HepG2 (cell line): ENCODE results near the gene ABL2. TPM values are rescaled to one million over a fixed set of nuclear protein-coding genes. Genes with fewer than 3 reads are reported as not detected.

Experiments used
- E2F5 ChIP-seq: sonication (generic); formaldehyde crosslinking; conservative IDR thresholded peaks from 2 replicates; pipeline ENCODE4 v1.4.0; 2020; ENCODE audit warnings: missing genetic modification reagents
- ISX ChIP-seq: sonication (generic); formaldehyde crosslinking; conservative IDR thresholded peaks from 2 replicates; pipeline ENCODE4 v1.5.0; 2020; ENCODE audit warnings: missing genetic modification reagents
- JUN ChIP-seq: sonication (generic); formaldehyde crosslinking; IDR thresholded peaks from 2 replicates; pipeline ENCODE4 v1.4.0; 2020; ENCODE audit warnings: mild to moderate bottlenecking, missing genetic modification reagents
- MAFG ChIP-seq: sonication (generic); formaldehyde crosslinking; IDR thresholded peaks from 2 replicates; pipeline ENCODE4 v1.5.1; 2020; ENCODE audit warnings: mild to moderate bottlenecking, missing genetic modification reagents
- PRMT3 ChIP-seq: sonication (generic); formaldehyde crosslinking; IDR thresholded peaks from 2 replicates; pipeline ENCODE4 v1.8.1; 2022; ENCODE audit warnings: low read depth, mild to moderate bottlenecking, moderate library complexity, missing genetic modification reagents, borderline replicate concordance
- RAD21 ChIP-seq: fragments of 450-650 bp; formaldehyde crosslinking; IDR thresholded peaks from 2 replicates; pipeline ENCODE4 v1.5.0; 2020; ENCODE audit warnings: mild to moderate bottlenecking
- RARA ChIP-seq: IDR thresholded peaks from 2 replicates; pipeline ENCODE4 v1.6.1; 2016; ENCODE audit warnings: missing genetic modification reagents, missing compliant biosample characterization
- TBX3 ChIP-seq: fragments of 450-650 bp; IDR thresholded peaks from 2 replicates; pipeline ENCODE4 v1.6.1; 2017; ENCODE audit warnings: antibody characterized with exemption, mild to moderate bottlenecking, inconsistent platforms, borderline replicate concordance
- TEAD3 ChIP-seq: optimal IDR thresholded peaks from 2 replicates; pipeline ENCODE3; 2016; ENCODE audit warnings: borderline replicate concordance
- TOE1 ChIP-seq: sonication (generic); formaldehyde crosslinking; IDR thresholded peaks from 2 replicates; pipeline ENCODE4 v1.4.0; 2020; ENCODE audit warnings: mild to moderate bottlenecking, missing genetic modification reagents
- ZFP37 ChIP-seq: sonication (generic); formaldehyde crosslinking; IDR thresholded peaks from 2 replicates; pipeline ENCODE4 v1.4.0; 2020; ENCODE audit warnings: missing genetic modification reagents, borderline replicate concordance
- ZHX2 ChIP-seq, 2 experiments: sonication (generic) in 1 of 2; formaldehyde crosslinking in 1 of 2; IDR thresholded peaks; 2 replicates each; pipeline versions ENCODE4 v1.6.1 to v1.9.0; 2014 to 2022; ENCODE audit warnings: antibody characterized with exemption in 1 of 2, borderline replicate concordance in 1 of 2, inconsistent platforms in 1 of 2, low read depth in 1 of 2, missing genetic modification reagents in 1 of 2
- ZMAT5 ChIP-seq: sonication (generic); formaldehyde crosslinking; IDR thresholded peaks from 2 replicates; pipeline ENCODE4 v1.5.0; 2020; ENCODE audit warnings: mild to moderate bottlenecking, low read depth, missing genetic modification reagents, borderline replicate concordance
- ZNF205 ChIP-seq: IDR thresholded peaks from 2 replicates; pipeline ENCODE4 v1.6.1; 2018; ENCODE audit warnings: missing biosample characterization, missing genetic modification reagents
- ZNF503 ChIP-seq: sonication (generic); formaldehyde crosslinking; IDR thresholded peaks from 2 replicates; pipeline ENCODE4 v1.4.0; 2020; ENCODE audit warnings: missing genetic modification reagents
- ZNF546 ChIP-seq: sonication (generic); formaldehyde crosslinking; conservative IDR thresholded peaks from 2 replicates; pipeline ENCODE4 v1.8.1; 2023; ENCODE audit warnings: mild to moderate bottlenecking, missing genetic modification reagents
- ZNF629 ChIP-seq: sonication (generic); formaldehyde crosslinking; conservative IDR thresholded peaks from 2 replicates; pipeline ENCODE4 v1.5.0; 2020; ENCODE audit warnings: missing genetic modification reagents
- ZNF784 ChIP-seq: sonication (generic); formaldehyde crosslinking; IDR thresholded peaks from 2 replicates; pipeline ENCODE4 v1.5.1; 2020; ENCODE audit warnings: missing genetic modification reagents, mild to moderate bottlenecking, borderline replicate concordance
- ZSCAN25 ChIP-seq: sonication (generic); formaldehyde crosslinking; IDR thresholded peaks from 2 replicates; pipeline ENCODE4 v1.8.0; 2022; ENCODE audit warnings: mild to moderate bottlenecking, missing genetic modification reagents
- ZSCAN31 ChIP-seq: sonication (generic); formaldehyde crosslinking; IDR thresholded peaks from 2 replicates; pipeline ENCODE4 v1.5.0; 2020; ENCODE audit warnings: low read depth, mild to moderate bottlenecking, missing genetic modification reagents
- polyA plus RNA-seq, 8 experiments: library from polyadenylated mRNA; depleted of rRNA in 3 of 8; stranded (reverse) in 7 of 8; unstranded in 1 of 8; fragments of >200 nt; fragmentation: Illumina TruSeq in 4 of 8; extraction: Trizol in 4 of 8; gene quantifications; 2 replicates each; pipeline versions ENCODE4 v1.2.1 to v1.2.3, GENCODE V29; 2011 to 2016; ENCODE audit warnings: low read depth in 4 of 8, missing spikeins in 1 of 8, mixed read lengths in 1 of 8; ENCODE audit not compliant: insufficient read depth in 1 of 8
- total RNA-seq, 5 experiments: library from RNA; depleted of rRNA; stranded (reverse); fragments of >200 nt; fragmentation: Illumina TruSeq; extraction: Trizol; gene quantifications; 2 replicates each; pipeline ENCODE4 v1.2.3, GENCODE V29; 2016; ENCODE audit warnings: low read depth in 1 of 5

The ABL2 gene
- total and polyA plus RNA-seq, 2 of the 13 experiments (the other 11 are each of a cell fraction or from before 2014, with no cell fraction given), result 5.8 to 6.0 TPM

GRCh38 chr1:179081687-179082332 lies 147.7 kb downstream of the ABL2 start, which contains the start of gene TOR3A (continued):
- no peak for TF ChIP-seq RARA (CRISPR knock-in tag)
- no peak for TF ChIP-seq ZSCAN25 (CRISPR knock-in tag)
- TF ChIP-seq ZNF629 (CRISPR knock-in tag), result no peak
- peak; percentile 84 for TF ChIP-seq ZFP37 (CRISPR knock-in tag)
- TF ChIP-seq RAD21 (CRISPR knock-in tag), result peak; percentile 50; the same call in 1 of the 2 replicates
- no peak for TF ChIP-seq JUN (CRISPR knock-in tag)
- TF ChIP-seq ZHX2 (IDR thresholded peaks at IDR 0.05; ENCODE audit: low read depth), result no peak
- TF ChIP-seq ZHX2 (CRISPR knock-in tag; IDR thresholded peaks at IDR 0.05; ENCODE audit: borderline replicate concordance), result peak; percentile 23
- no peak for TF ChIP-seq ZNF784 (CRISPR knock-in tag)
- no peak for TF ChIP-seq TOE1 (CRISPR knock-in tag)
- TF ChIP-seq ZNF503 (CRISPR knock-in tag), result peak; percentile 37; the same call in 1 of the 2 replicates
- peak; percentile 92 for TF ChIP-seq ZNF205 (CRISPR knock-in tag)
- TF ChIP-seq E2F5 (CRISPR knock-in tag), result peak; percentile 67
- TF ChIP-seq ZNF546 (CRISPR knock-in tag), result 0 out of 2 replicates have a peak, but pooled peaks have one; percentile 5
- TF ChIP-seq TEAD3 (CRISPR knock-in tag), result no peak
- TF ChIP-seq MAFG (CRISPR knock-in tag), result no peak
- peak; percentile 82 for TF ChIP-seq ZSCAN31 (CRISPR knock-in tag)
- TF ChIP-seq ISX (CRISPR knock-in tag), result peak; percentile 54; the same call in 1 of the 2 replicates
- no peak for TF ChIP-seq ZMAT5 (CRISPR knock-in tag)
- TF ChIP-seq PRMT3 (CRISPR knock-in tag), result no peak
- no peak for TF ChIP-seq TBX3
